ENCODE data around the gene TBC1D22A.

DNA sequence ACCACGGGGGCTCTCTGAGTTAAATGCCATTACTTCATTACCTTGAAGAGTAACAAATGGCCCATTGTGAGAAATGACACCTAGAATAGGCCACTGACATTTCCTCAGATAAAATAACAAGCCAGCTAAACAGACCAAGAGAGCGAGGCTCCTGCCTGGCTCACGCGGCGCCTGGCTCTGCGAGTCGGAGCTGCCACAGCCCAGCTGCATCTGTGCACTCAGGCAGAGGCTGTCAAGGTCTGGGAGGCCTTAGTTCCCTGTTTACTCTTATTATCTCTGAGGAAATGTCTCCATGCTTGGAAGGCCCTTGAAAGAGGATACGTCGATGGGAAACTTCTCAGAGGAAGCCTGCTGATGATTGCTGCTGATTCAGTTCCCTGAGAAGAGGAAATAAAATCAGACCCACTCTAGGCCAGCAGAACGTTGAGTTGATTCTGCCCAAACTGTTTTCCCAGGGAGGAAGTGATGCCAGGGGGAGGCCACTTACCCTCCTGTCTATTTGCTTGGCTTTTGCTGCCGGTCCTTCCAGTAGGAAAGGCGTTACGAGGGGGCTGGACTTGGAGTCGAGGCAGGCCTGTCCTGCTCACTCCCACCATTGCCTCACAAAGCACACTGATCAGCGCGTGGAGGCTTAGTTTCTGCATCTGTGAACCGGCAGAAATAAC lies 208.8 kb downstream of the TBC1D22A start:
- TF ChIP-seq, protein P1, sequence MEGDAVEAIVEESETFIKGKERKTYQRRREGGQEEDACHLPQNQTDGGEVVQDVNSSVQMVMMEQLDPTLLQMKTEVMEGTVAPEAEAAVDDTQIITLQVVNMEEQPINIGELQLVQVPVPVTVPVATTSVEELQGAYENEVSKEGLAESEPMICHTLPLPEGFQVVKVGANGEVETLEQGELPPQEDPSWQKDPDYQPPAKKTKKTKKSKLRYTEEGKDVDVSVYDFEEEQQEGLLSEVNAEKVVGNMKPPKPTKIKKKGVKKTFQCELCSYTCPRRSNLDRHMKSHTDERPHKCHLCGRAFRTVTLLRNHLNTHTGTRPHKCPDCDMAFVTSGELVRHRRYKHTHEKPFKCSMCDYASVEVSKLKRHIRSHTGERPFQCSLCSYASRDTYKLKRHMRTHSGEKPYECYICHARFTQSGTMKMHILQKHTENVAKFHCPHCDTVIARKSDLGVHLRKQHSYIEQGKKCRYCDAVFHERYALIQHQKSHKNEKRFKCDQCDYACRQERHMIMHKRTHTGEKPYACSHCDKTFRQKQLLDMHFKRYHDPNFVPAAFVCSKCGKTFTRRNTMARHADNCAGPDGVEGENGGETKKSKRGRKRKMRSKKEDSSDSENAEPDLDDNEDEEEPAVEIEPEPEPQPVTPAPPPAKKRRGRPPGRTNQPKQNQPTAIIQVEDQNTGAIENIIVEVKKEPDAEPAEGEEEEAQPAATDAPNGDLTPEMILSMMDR (IDR thresholded peaks at IDR 0.05) = no peak
- TF ChIP-seq POLR2AphosphoS5 (IDR thresholded peaks at IDR 0.05; ENCODE audit: low read depth, low read length) = no peak
- no peak for TF ChIP-seq RAD21 (IDR thresholded peaks at IDR 0.05; ENCODE audit: low read length)
- TF ChIP-seq, protein P2, sequence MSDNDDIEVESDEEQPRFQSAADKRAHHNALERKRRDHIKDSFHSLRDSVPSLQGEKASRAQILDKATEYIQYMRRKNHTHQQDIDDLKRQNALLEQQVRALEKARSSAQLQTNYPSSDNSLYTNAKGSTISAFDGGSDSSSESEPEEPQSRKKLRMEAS (IDR thresholded peaks at IDR 0.05; ENCODE audit: low read depth) = no peak
- TF ChIP-seq, protein P3, sequence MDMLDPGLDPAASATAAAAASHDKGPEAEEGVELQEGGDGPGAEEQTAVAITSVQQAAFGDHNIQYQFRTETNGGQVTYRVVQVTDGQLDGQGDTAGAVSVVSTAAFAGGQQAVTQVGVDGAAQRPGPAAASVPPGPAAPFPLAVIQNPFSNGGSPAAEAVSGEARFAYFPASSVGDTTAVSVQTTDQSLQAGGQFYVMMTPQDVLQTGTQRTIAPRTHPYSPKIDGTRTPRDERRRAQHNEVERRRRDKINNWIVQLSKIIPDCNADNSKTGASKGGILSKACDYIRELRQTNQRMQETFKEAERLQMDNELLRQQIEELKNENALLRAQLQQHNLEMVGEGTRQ (IDR thresholded peaks at IDR 0.05; ENCODE audit: borderline replicate concordance, low read depth, low read length) = no peak
- no peak for TF ChIP-seq FOSL2 (IDR thresholded peaks at IDR 0.05; ENCODE audit: borderline replicate concordance, low read depth)
- no peak for TF ChIP-seq TCF12 (IDR thresholded peaks at IDR 0.05)
- TF ChIP-seq NRF1 (IDR thresholded peaks at IDR 0.05; ENCODE audit: low read depth, low read length) = no peak
- TF ChIP-seq SMC3 (IDR thresholded peaks at IDR 0.05; ENCODE audit: low read depth, low read length) = no peak
- TF ChIP-seq RCOR1 (IDR thresholded peaks at IDR 0.05; ENCODE audit: low read length) = no peak
